T-cell (primary cell): ENCODE data around the gene FBXO11. TPM values are rescaled to one million over a fixed set of nuclear protein-coding genes. Genes with fewer than 3 reads are reported as not detected.
"Not testable (repeated sequence)": the region's sequence is repeated elsewhere in the genome, so short reads cannot be mapped to it uniquely, and the experiment has no call there.

Experiments
- ATAC-seq, 4 experiments: fragments of 200-7000 bp in 3 of 4; fragments of 150-1000 bp in 1 of 4; cut with Tn5 transposase; replicated peaks in 1 of 4; 1 replicate in 3 of 4; 2 replicates in 1 of 4; pipeline ENCODE4 v1.10.0; 2021; ENCODE audit warnings: moderate library complexity in 3 of 4, mild to moderate bottlenecking in 2 of 4, moderate number of reproducible peaks in 1 of 4
- CTCF ChIA-PET, 2 donors: fragments of 300-600 bp; sonication (Branson Sonifier 250); formaldehyde crosslinking; loops; one replicate each; lab custom pipeline; 2022; ENCODE audit warnings: antibody characterized with exemption in 2 of 2; lab: Charles Lee
- POLR2A ChIA-PET, 2 donors: fragments of 300-600 bp; sonication (Branson Sonifier 250); formaldehyde crosslinking; loops; one replicate each; lab custom pipeline; 2022; ENCODE audit warnings: antibody characterized with exemption in 2 of 2; lab: Charles Lee
- DNase-seq, 35 experiments: peaks; one replicate each; pipeline versions ENCODE4 v3.0.0 to v3.0.0-alpha.2; 2013 to 2023
- H3K27ac ChIP-seq: one replicate; pipeline ENCODE4 v1.5.1; 2013; ENCODE audit warnings: low read length
- H3K27me3 ChIP-seq, 2 experiments: replicated peaks in 1 of 2; 1 replicate in 1 of 2; 2 replicates in 1 of 2; pipeline versions ENCODE4 v1.6.1 to v1.7.0; 2013; ENCODE audit warnings: low read length in 1 of 2, mixed read lengths in 1 of 2; ENCODE audit not compliant: control insufficient read depth in 2 of 2, insufficient read depth in 2 of 2; ENCODE audit errors: extremely low read depth in 1 of 2
- H3K36me3 ChIP-seq, 2 donors: 1 replicate in 1 of 2; 2 replicates in 1 of 2; pipeline versions ENCODE4 v1.6.1 to v1.7.0; 2013; ENCODE audit warnings: low read length in 1 of 2; ENCODE audit not compliant: control insufficient read depth in 2 of 2, insufficient read depth in 1 of 2; ENCODE audit errors: extremely low read depth in 1 of 2
- H3K4me1 ChIP-seq, 2 experiments: 1 replicate in 1 of 2; 2 replicates in 1 of 2; pipeline versions ENCODE4 v1.6.1 to v1.7.0; 2013; ENCODE audit warnings: low read length in 2 of 2, mixed read lengths in 1 of 2; ENCODE audit not compliant: insufficient read depth in 2 of 2, control insufficient read depth in 1 of 2; ENCODE audit errors: extremely low read depth in 1 of 2
- H3K4me3 ChIP-seq, 2 donors: 1 replicate in 1 of 2; 2 replicates in 1 of 2; pipeline versions ENCODE4 v1.5.1 to v1.7.0; 2013; ENCODE audit warnings: mild to moderate bottlenecking in 2 of 2, low read length in 1 of 2, moderate library complexity in 1 of 2; ENCODE audit not compliant: control insufficient read depth in 1 of 2; ENCODE audit errors: extremely low read depth in 1 of 2
- H3K9me3 ChIP-seq: 2 replicates; pipeline ENCODE4 v1.7.0; 2013
- H3K27ac Mint-ChIP-seq, 2 donors: one replicate each; pipeline ENCODE4 v1.8.0; 2020 to 2021; ENCODE audit warnings: mild to moderate bottlenecking in 2 of 2, mixed read lengths in 2 of 2
- H3K27me3 Mint-ChIP-seq, 2 donors: one replicate each; pipeline ENCODE4 v1.8.0; 2021 to 2022; ENCODE audit warnings: mixed read lengths in 2 of 2
- H3K36me3 Mint-ChIP-seq: one replicate; pipeline ENCODE4 v1.8.0; 2021; ENCODE audit warnings: mixed read lengths
- H3K4me1 Mint-ChIP-seq, 3 donors: one replicate each; pipeline ENCODE4 v1.8.0; 2020 to 2022; ENCODE audit warnings: mixed read lengths in 3 of 3, mild to moderate bottlenecking in 1 of 3
- H3K4me3 Mint-ChIP-seq, 3 donors: one replicate each; pipeline ENCODE4 v1.8.0; 2020 to 2022; ENCODE audit warnings: mild to moderate bottlenecking in 3 of 3, mixed read lengths in 3 of 3, moderate library complexity in 3 of 3
- H3K9me3 Mint-ChIP-seq, 3 donors: one replicate each; pipeline ENCODE4 v1.8.0; 2020 to 2022; ENCODE audit warnings: mixed read lengths in 3 of 3
- WGBS: methylation state at CpG from one replicate; pipeline ENCODE4 v1.1.5; 2013; ENCODE audit warnings: missing lambda C conversion rate; ENCODE audit not compliant: insufficient coverage; 5-methylcytosine and 5-hydroxymethylcytosine counted together
- total RNA-seq, 35 experiments: library from RNA in 6 of 35; stranded (reverse) in 6 of 35; fragments of 120-200 nt in 1 of 35; gene quantifications; one replicate each; pipeline versions ENCODE4 v1.2.1 to v1.2.4 and lab custom pipeline; 2013 to 2026

Gene FBXO11
- total RNA-seq, 5 donors from 2014 or later (not counting 1 experiment from before 2014, with no cell fraction given): 70.2 to 90.0 (median 74.6) TPM

- CTCF ChIA-PET: interaction anchor here in 1 of 2 donors (0.6 kb wide), 1 partner anchor 88 kb away, joined by 3 read pairs; no protein-coding TSS in a partner anchor
- no peak overlapping the region for H3K4me3 ChIP-seq
- no peak for DNase-seq
- H3K27me3 ChIP-seq: no peaks in the 10 kb centered on the region
- Mint-ChIP-seq H3K36me3 (peaks cover 4% of the 10 kb centered on the region), H3K4me1 (peaks cover 70 to 71% (median 71%) of the 10 kb centered on the region in 3 donors), H3K27me3 (no peaks in the 10 kb centered on the region), H3K9me3 (no peaks in the 10 kb centered on the region), H3K4me3 (no peak overlapping the region), H3K27ac (no peak overlapping the region)
- no peaks in the 10 kb centered on the region for H3K9me3 ChIP-seq
- POLR2A ChIA-PET: interaction anchor here (0.6 to 0.7 kb wide), 2 partner anchors 63 to 118 kb away, joined by 3 read pairs; partner anchors contain the start of gene MSH6 (in 1 of the 2)
- ATAC-seq: no peak
- H3K27ac ChIP-seq: no peak overlapping the region
- H3K36me3 ChIP-seq: no peaks in the 10 kb centered on the region
- H3K4me1 ChIP-seq: peaks cover 11 to 28% of the 10 kb centered on the region in 2 experiments
- WGBS: no CpG with 5 or more reads among the region's 10 CpGs
These were observed 5.4 kb downstream of the FBXO11 start for GRCh38 chr2:47900857-47901256.

- Mint-ChIP-seq H3K4me1 (peaks cover 73 to 78% (median 74%) of the 10 kb centered on the region in 3 donors), H3K4me3 (no peak overlapping the region), H3K36me3 (peaks cover 4% of the 10 kb centered on the region), H3K9me3 (no peaks in the 10 kb centered on the region), H3K27ac (peak overlapping the region; percentile 50 to 66), H3K27me3 (no peaks in the 10 kb centered on the region)
- 89% methylated on average over 12 of the region's 25 CpGs for WGBS
- no peak for DNase-seq
- ChIA-PET CTCF (interaction anchor here (0.6 to 1.3 kb wide), 5 partner anchors 11 to 117 kb away, joined by 3 to 7 read pairs (median 5); no protein-coding TSS in a partner anchor), POLR2A (interaction anchor here (0.5 to 1.4 kb wide), 10 partner anchors 10 to 1355 kb away, joined by 3 to 19 read pairs (median 4); no protein-coding TSS in a partner anchor)
- H3K36me3 ChIP-seq: no peaks in the 10 kb centered on the region
- no peak overlapping the region for H3K27ac ChIP-seq
- H3K4me1 ChIP-seq: peaks cover 16 to 28% of the 10 kb centered on the region in 2 experiments
- no peaks in the 10 kb centered on the region for H3K9me3 ChIP-seq
- H3K27me3 ChIP-seq: no peaks in the 10 kb centered on the region
- no peak for ATAC-seq
- H3K4me3 ChIP-seq: no peak overlapping the region
These were observed 6.1 kb downstream of the FBXO11 start for GRCh38 chr2:47899915-47900816.

- no peaks in the 10 kb centered on the region for H3K36me3 ChIP-seq
- H3K9me3 Mint-ChIP-seq: no peaks in the 10 kb centered on the region
- peaks cover 79 to 81% (median 80%) of the 10 kb centered on the region in 3 donors for H3K4me1 Mint-ChIP-seq
- H3K27ac Mint-ChIP-seq: peak overlapping the region in 1 of 2 donors; percentile 59
- H3K27ac ChIP-seq: no peak overlapping the region
- H3K27me3 Mint-ChIP-seq: no peaks in the 10 kb centered on the region
- ATAC-seq (no peak), DNase-seq (no peak)
- ChIA-PET POLR2A (interaction anchor here in 1 of 2 donors (0.6 to 0.7 kb wide), 2 partner anchors 12 to 457 kb away, joined by 6 to 11 read pairs; no protein-coding TSS in a partner anchor), CTCF (interaction anchor here (0.5 to 0.7 kb wide), 3 partner anchors 9 to 519 kb away, joined by 3 to 5 read pairs (median 4); no protein-coding TSS in a partner anchor)
- peaks cover 16 to 29% of the 10 kb centered on the region in 2 experiments for H3K4me1 ChIP-seq
- WGBS: no CpG with 5 or more reads among the region's 4 CpGs
- no peaks in the 10 kb centered on the region for H3K27me3 ChIP-seq
- H3K36me3 Mint-ChIP-seq: peaks cover 4% of the 10 kb centered on the region
- H3K4me3 Mint-ChIP-seq: peak overlapping the region; percentile 2 to 46 (median 25)
- no peak overlapping the region for H3K4me3 ChIP-seq
- H3K9me3 ChIP-seq: no peaks in the 10 kb centered on the region
These were observed 8.2 kb downstream of the FBXO11 start for GRCh38 chr2:47897883-47898731.

- not testable (repeated sequence) for H3K27ac ChIP-seq, H3K4me3 ChIP-seq, H3K27me3 Mint-ChIP-seq, H3K9me3 Mint-ChIP-seq, H3K36me3 ChIP-seq, DNase-seq, ATAC-seq, H3K27me3 ChIP-seq, H3K36me3 Mint-ChIP-seq, H3K9me3 ChIP-seq, H3K27ac Mint-ChIP-seq
- Mint-ChIP-seq H3K4me3 (peak overlapping the region in 2 of 3 donors; percentile 25 to 60), H3K4me1 (peaks cover 77 to 79% (median 78%) of the 10 kb centered on the region in 3 donors)
- CTCF ChIA-PET: interaction anchor here in 1 of 2 donors (0.7 kb wide), 1 partner anchor 210 kb away, joined by 5 read pairs; no protein-coding TSS in a partner anchor
- H3K4me1 ChIP-seq: peaks cover 16 to 27% of the 10 kb centered on the region in 2 experiments
- POLR2A ChIA-PET: interaction anchor here in 1 of 2 donors (0.6 to 0.7 kb wide), 2 partner anchors 11 to 458 kb away, joined by 6 to 11 read pairs; no protein-coding TSS in a partner anchor
- WGBS: 74% methylated on average over 5 of the region's 5 CpGs
These were observed 9.0 kb downstream of the FBXO11 start for GRCh38 chr2:47897191-47897882.

GRCh38 chr2:47896450-47896968 is 9.8 kb downstream of the FBXO11 start:
- H3K27ac ChIP-seq: no peak overlapping the region
- WGBS: 100% methylated on average over 1 of the region's 5 CpGs

More at GRCh38 chr2:47896450-47896968, 9.8 kb downstream of the FBXO11 start:
- peak overlapping the region in 1 of 3 donors; percentile 60 for H3K4me3 Mint-ChIP-seq
- CTCF ChIA-PET: no interaction called here
- no peaks in the 10 kb centered on the region for H3K9me3 Mint-ChIP-seq
- Histone ChIP-seq H3K4me1 (peaks cover 13 to 30% of the 10 kb centered on the region in 2 experiments), H3K4me3 (no peak overlapping the region), H3K36me3 (peaks cover 0 to 5% of the 10 kb centered on the region in 2 donors), H3K9me3 (no peaks in the 10 kb centered on the region), H3K27me3 (no peaks in the 10 kb centered on the region)
- no peak overlapping the region for H3K27ac Mint-ChIP-seq
- H3K4me1 Mint-ChIP-seq: peaks cover 77 to 80% (median 78%) of the 10 kb centered on the region in 3 donors
- POLR2A ChIA-PET: interaction anchor here in 1 of 2 donors (0.7 kb wide), 1 partner anchor 14 kb away, joined by 4 read pairs; no protein-coding TSS in a partner anchor
- no peak for ATAC-seq
- no peak for DNase-seq
- H3K36me3 Mint-ChIP-seq: peaks cover 14% of the 10 kb centered on the region
- H3K27me3 Mint-ChIP-seq: no peaks in the 10 kb centered on the region
